SU-DHL-6 (cell line): ENCODE data around the gene FABP3.

Experiments
- H2AFZ ChIP-seq: fragments of 200-600 bp; sonication (generic); 2 replicates; pipeline ENCODE4 v1.6.1; 2014; ENCODE audit warnings: low read depth, mild to moderate bottlenecking, moderate library complexity, mixed read lengths, antibody characterized with exemption, low read length; ENCODE audit not compliant: severe bottlenecking
- H3F3A ChIP-seq: fragments of 200-600 bp; shearing (Covaris generic); 2 replicates; pipeline ENCODE4 v1.6.0; 2016; ENCODE audit warnings: antibody characterized with exemption, mild to moderate bottlenecking; ENCODE audit not compliant: insufficient read depth
- H3K27ac ChIP-seq: fragments of 200-600 bp; sonication (generic); 2 replicates; pipeline ENCODE4 v1.5.1; 2016; ENCODE audit warnings: low read depth, mild to moderate bottlenecking, low read length, moderate library complexity, mixed read lengths
- H3K27me3 ChIP-seq: fragments of 200-600 bp; sonication (generic), shearing (Covaris generic); 2 replicates; pipeline ENCODE4 v1.6.0; 2014; ENCODE audit warnings: mild to moderate bottlenecking, low read length
- H3K36me3 ChIP-seq: fragments of 200-600 bp; sonication (generic); 2 replicates; pipeline ENCODE4 v1.6.1; 2014; ENCODE audit warnings: mild to moderate bottlenecking, low read length, mixed read lengths
- H3K4me2 ChIP-seq: fragments of 300-600, 200-600 bp; shearing (Covaris generic), sonication (generic); 2 replicates; pipeline ENCODE4 v1.6.0; 2014; ENCODE audit warnings: low read length, low read depth, mild to moderate bottlenecking; ENCODE audit not compliant: poor library complexity, severe bottlenecking
- H3K4me3 ChIP-seq: fragments of 200-600 bp; sonication (generic); 2 replicates; pipeline ENCODE4 v1.5.1; 2014; ENCODE audit warnings: antibody characterized with exemption, low read length, mild to moderate bottlenecking, mixed read lengths; ENCODE audit not compliant: insufficient read depth, poor library complexity, severe bottlenecking
- H3K79me2 ChIP-seq: fragments of 200-600 bp; sonication (generic); 2 replicates; pipeline ENCODE4 v1.6.1; 2014; ENCODE audit warnings: mild to moderate bottlenecking, low read length, moderate library complexity; ENCODE audit not compliant: insufficient read depth
- H3K9ac ChIP-seq: fragments of 200-600 bp; sonication (generic); 2 replicates; pipeline ENCODE4 v1.7.0; 2014; ENCODE audit warnings: mild to moderate bottlenecking, low read length
- H3K9me2 ChIP-seq: fragments of 200-600 bp; sonication (generic); replicated peaks from 2 replicates; pipeline ENCODE4 v1.6.1; 2014; ENCODE audit warnings: low read length; ENCODE audit not compliant: insufficient read depth
- H3K9me3 ChIP-seq: fragments of 200-600 bp; sonication (generic); 2 replicates; pipeline ENCODE4 v1.6.1; 2014; ENCODE audit warnings: low read length, mixed read lengths; ENCODE audit not compliant: insufficient read depth
- H4K20me1 ChIP-seq: fragments of 200-600 bp; sonication (generic); 2 replicates; pipeline ENCODE4 v1.6.1; 2014; ENCODE audit warnings: low read depth, mild to moderate bottlenecking, antibody characterized with exemption, low read length, moderate library complexity, mixed read lengths
- EZH2phosphoT487 ChIP-seq: fragments of 200-600 bp; sonication (generic), shearing (Covaris generic); conservative IDR thresholded peaks from 2 replicates; pipeline ENCODE4 v1.6.1; 2018; ENCODE audit warnings: mild to moderate bottlenecking, antibody characterized with exemption, low read length, moderate library complexity, mixed read lengths
- TF ChIP-seq, protein P1 (sequence below): fragments of 200-600 bp; sonication (generic); IDR thresholded peaks from one replicate; pipeline ENCODE4 v1.5.1; 2017; ENCODE audit warnings: antibody characterized with exemption, mild to moderate bottlenecking, low read length, moderate library complexity; ENCODE audit not compliant: insufficient read depth, poor library complexity, severe bottlenecking

FABP3 gene

GRCh38 chr1:31318146-31318545 is 54.7 kb downstream of the FABP3 start:
- Histone ChIP-seq H3K4me2 (no peak overlapping the region), H3F3A (no peaks in the 10 kb centered on the region), H4K20me1 (no peaks in the 10 kb centered on the region), H3K27ac (no peak overlapping the region), H3K36me3 (peaks cover 10% of the 10 kb centered on the region; the same call in 1 of the 2 replicates), H3K9me2 (no peaks in the 10 kb centered on the region), H3K4me3 (no peak overlapping the region), H3K9me3 (no peaks in the 10 kb centered on the region), H3K9ac (no peak overlapping the region), H3K27me3 (no peaks in the 10 kb centered on the region), H2AFZ (no peak overlapping the region), H3K79me2 (no peaks in the 10 kb centered on the region)
- TF ChIP-seq, protein P1, sequence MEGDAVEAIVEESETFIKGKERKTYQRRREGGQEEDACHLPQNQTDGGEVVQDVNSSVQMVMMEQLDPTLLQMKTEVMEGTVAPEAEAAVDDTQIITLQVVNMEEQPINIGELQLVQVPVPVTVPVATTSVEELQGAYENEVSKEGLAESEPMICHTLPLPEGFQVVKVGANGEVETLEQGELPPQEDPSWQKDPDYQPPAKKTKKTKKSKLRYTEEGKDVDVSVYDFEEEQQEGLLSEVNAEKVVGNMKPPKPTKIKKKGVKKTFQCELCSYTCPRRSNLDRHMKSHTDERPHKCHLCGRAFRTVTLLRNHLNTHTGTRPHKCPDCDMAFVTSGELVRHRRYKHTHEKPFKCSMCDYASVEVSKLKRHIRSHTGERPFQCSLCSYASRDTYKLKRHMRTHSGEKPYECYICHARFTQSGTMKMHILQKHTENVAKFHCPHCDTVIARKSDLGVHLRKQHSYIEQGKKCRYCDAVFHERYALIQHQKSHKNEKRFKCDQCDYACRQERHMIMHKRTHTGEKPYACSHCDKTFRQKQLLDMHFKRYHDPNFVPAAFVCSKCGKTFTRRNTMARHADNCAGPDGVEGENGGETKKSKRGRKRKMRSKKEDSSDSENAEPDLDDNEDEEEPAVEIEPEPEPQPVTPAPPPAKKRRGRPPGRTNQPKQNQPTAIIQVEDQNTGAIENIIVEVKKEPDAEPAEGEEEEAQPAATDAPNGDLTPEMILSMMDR, result no peak
- no peak for TF ChIP-seq EZH2phosphoT487

- no peak overlapping the region for H3K27ac ChIP-seq
- no peak overlapping the region for H3K4me2 ChIP-seq
- H3K36me3 ChIP-seq, result peaks cover 10% of the 10 kb centered on the region; the same call in 1 of the 2 replicates
- H2AFZ ChIP-seq, result no peak overlapping the region
- no peak overlapping the region for H3K9ac ChIP-seq
- no peaks in the 10 kb centered on the region for H3K9me3 ChIP-seq
- no peak overlapping the region for H3K4me3 ChIP-seq
- H3K9me2 ChIP-seq, result no peaks in the 10 kb centered on the region
- H4K20me1 ChIP-seq, result no peaks in the 10 kb centered on the region
- H3K27me3 ChIP-seq, result no peaks in the 10 kb centered on the region
- no peaks in the 10 kb centered on the region for H3K79me2 ChIP-seq
- no peaks in the 10 kb centered on the region for H3F3A ChIP-seq
- TF ChIP-seq, protein P1, result no peak
Observed at GRCh38 chr1:31315902-31316301, 57.0 kb downstream of the FABP3 start.
